ENCODE results near the gene NDOR1. TPM values are rescaled to one million over a fixed set of nuclear protein-coding genes. Genes with fewer than 3 reads are reported as not detected.
A peak's percentile ranks its signal among the peaks of the same experiment; 100 is the strongest.
"Not testable (repeated sequence)": the region's sequence is repeated elsewhere in the genome, so short reads cannot be mapped to it uniquely, and the experiment has no call there.

The NDOR1 gene
- total RNA-seq, 1 experiment from 2014 or later, result 27.7 TPM

DNA sequence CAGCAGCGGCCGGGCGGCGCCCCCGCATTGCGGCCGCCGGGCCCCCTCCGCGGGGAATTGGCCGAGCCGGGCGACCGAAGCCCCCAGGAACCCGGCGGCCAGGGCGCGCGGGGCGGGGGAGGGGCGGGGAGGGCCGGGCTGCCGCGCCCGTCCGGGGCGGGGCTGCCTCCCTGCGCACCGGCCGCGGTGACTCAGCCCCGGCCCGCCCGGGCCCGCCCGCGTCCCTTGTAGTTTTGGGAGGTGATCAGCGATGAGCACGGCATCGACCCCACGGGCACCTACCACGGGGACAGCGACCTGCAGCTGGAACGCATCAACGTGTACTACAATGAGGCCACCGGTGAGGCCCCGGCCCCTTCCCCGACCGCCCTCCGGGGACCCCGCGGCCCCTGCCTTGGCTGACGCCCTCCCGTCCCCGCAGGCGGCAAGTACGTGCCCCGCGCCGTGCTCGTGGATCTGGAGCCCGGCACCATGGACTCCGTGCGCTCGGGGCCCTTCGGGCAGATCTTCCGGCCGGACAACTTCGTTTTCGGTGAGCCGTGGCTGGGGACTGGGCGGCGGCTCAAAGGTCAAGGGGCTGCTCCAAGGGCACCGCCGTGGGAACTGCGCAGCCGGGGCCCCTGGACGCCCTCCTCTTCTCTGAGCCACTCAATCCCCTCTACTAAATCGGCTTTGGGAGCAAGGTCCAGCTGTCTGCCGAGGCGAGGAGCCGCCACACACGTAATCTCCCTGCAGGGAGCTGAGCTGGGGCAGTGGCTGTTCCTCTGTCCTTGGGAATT, 36.2 kb downstream of the NDOR1 start:
- Histone ChIP-seq H4K20me1 (ENCODE audit: insufficient read depth) (peaks cover 29% of the 10 kb centered on the region), H3K27ac (peak overlapping the region; percentile 73), H3K27me3 (ENCODE audit: insufficient read depth, low read depth) (no peaks in the 10 kb centered on the region), H3F3A (ENCODE audit: insufficient read depth, low read depth) (peaks cover 40% of the 10 kb centered on the region), H3K36me3 (ENCODE audit: low read depth) (peaks cover 21% of the 10 kb centered on the region; the same call in 1 of the 2 replicates), H3K9me3 (ENCODE audit: insufficient read depth, low read depth) (no peaks in the 10 kb centered on the region), H3K9me2 (ENCODE audit: insufficient read depth) (no peaks in the 10 kb centered on the region), H3K4me1 (replicated peaks; ENCODE audit: insufficient read depth) (peaks cover 38% of the 10 kb centered on the region), H3K79me2 (ENCODE audit: low read depth) (peaks cover 56% of the 10 kb centered on the region), H2AFZ (no peak overlapping the region), H3K4me3 (peak overlapping the region; percentile 97), H3K4me2 (peak overlapping the region; percentile 99)
- no TSS peak for BruUV-seq (replicated peaks)
- DNase-seq, result peak; percentile 46 to 67
- ChIA-PET CTCF (interaction anchor here (0.6 to 0.7 kb wide), 2 partner anchors 43 to 112 kb away, joined by 3 to 4 read pairs; no protein-coding TSS in a partner anchor), POLR2A (ENCODE audit: unreplicated experiment) (interaction anchor here (0.5 to 1.8 kb wide), 5 partner anchors 13 to 169 kb away, joined by 4 to 19 read pairs (median 7); partner anchors contain the start of gene NELFB)
- no peak for TF ChIP-seq EZH2 (IDR thresholded peaks at IDR 0.05; ENCODE audit: low read depth)
- TF ChIP-seq, protein P1, sequence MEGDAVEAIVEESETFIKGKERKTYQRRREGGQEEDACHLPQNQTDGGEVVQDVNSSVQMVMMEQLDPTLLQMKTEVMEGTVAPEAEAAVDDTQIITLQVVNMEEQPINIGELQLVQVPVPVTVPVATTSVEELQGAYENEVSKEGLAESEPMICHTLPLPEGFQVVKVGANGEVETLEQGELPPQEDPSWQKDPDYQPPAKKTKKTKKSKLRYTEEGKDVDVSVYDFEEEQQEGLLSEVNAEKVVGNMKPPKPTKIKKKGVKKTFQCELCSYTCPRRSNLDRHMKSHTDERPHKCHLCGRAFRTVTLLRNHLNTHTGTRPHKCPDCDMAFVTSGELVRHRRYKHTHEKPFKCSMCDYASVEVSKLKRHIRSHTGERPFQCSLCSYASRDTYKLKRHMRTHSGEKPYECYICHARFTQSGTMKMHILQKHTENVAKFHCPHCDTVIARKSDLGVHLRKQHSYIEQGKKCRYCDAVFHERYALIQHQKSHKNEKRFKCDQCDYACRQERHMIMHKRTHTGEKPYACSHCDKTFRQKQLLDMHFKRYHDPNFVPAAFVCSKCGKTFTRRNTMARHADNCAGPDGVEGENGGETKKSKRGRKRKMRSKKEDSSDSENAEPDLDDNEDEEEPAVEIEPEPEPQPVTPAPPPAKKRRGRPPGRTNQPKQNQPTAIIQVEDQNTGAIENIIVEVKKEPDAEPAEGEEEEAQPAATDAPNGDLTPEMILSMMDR (conservative IDR thresholded peaks at IDR 0.05), result no peak
- intact Hi-C loops (cut with micrococcal nuclease; ENCODE audit: unreplicated experiment), result loop anchor here (2.0 to 5.0 kb wide), 3 partner anchors 35 to 449 kb away; partner anchors contain the start of genes TMEM141 and TOR4A

DNA sequence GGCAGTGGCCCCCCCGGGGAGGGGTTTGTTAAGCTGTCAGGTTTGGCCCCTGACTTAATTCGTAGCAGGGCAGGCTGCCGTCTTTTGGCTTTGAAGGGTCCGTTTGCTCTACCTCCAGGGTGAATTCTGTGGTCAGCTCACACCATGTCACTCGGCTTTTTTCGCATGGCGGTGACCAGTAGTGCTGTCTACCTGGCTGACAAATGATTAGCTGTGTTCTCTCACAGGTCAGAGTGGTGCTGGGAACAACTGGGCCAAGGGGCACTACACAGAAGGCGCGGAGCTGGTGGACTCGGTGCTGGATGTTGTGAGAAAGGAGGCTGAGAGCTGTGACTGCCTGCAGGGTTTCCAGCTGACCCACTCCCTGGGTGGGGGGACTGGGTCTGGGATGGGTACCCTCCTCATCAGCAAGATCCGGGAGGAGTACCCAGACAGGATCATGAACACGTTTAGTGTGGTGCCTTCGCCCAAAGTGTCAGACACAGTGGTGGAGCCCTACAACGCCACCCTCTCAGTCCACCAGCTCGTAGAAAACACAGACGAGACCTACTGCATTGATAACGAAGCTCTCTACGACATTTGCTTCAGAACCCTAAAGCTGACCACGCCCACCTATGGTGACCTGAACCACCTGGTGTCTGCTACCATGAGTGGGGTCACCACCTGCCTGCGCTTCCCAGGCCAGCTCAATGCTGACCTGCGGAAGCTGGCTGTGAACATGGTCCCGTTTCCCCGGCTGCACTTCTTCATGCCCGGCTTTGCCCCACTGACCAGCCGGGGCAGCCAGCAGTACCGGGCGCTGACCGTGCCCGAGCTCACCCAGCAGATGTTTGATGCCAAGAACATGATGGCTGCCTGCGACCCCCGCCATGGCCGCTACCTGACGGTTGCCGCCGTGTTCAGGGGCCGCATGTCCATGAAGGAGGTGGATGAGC, 37.0 kb downstream of the NDOR1 start:
- CTCF ChIA-PET, result interaction anchor here (0.6 kb wide), 1 partner anchor 113 kb away, joined by 4 read pairs; no protein-coding TSS in a partner anchor
- H3K4me1 ChIP-seq (replicated peaks; ENCODE audit: insufficient read depth), result peaks cover 34% of the 10 kb centered on the region
- H3K27ac ChIP-seq, result peak overlapping the region; percentile 46
- no peak overlapping the region for H2AFZ ChIP-seq
- H3K4me3 ChIP-seq, result peak overlapping the region; percentile 97
- no peaks in the 10 kb centered on the region for H3K27me3 ChIP-seq (ENCODE audit: insufficient read depth, low read depth)
- H3K36me3 ChIP-seq (ENCODE audit: low read depth), result peaks cover 21% of the 10 kb centered on the region; the same call in 1 of the 2 replicates
- peak overlapping the region; percentile 99 for H3K4me2 ChIP-seq
- intact Hi-C loops (cut with micrococcal nuclease; ENCODE audit: unreplicated experiment), result loop anchor here (1.0 to 5.0 kb wide), 3 partner anchors 20 to 450 kb away; partner anchors contain the start of genes RNF208 and TMEM141
- H3K9me2 ChIP-seq (ENCODE audit: insufficient read depth), result no peaks in the 10 kb centered on the region
- peaks cover 48% of the 10 kb centered on the region for H3K79me2 ChIP-seq (ENCODE audit: low read depth)
- no peak for TF ChIP-seq EZH2 (IDR thresholded peaks at IDR 0.05; ENCODE audit: low read depth)
- TF ChIP-seq, protein P1 (conservative IDR thresholded peaks at IDR 0.05), result no peak
- peaks cover 40% of the 10 kb centered on the region for H3F3A ChIP-seq (ENCODE audit: insufficient read depth, low read depth)
- H3K9me3 ChIP-seq (ENCODE audit: insufficient read depth, low read depth), result no peaks in the 10 kb centered on the region
- peaks cover 29% of the 10 kb centered on the region for H4K20me1 ChIP-seq (ENCODE audit: insufficient read depth)
- BruUV-seq (replicated peaks), result TSS peak; percentile 56
- POLR2A ChIA-PET (ENCODE audit: unreplicated experiment), result interaction anchor here (0.6 to 1.0 kb wide), 2 partner anchors 12 to 34 kb away, joined by 4 to 7 read pairs; partner anchors contain the start of gene TOR4A
- DNase-seq, result no peak

DNA sequence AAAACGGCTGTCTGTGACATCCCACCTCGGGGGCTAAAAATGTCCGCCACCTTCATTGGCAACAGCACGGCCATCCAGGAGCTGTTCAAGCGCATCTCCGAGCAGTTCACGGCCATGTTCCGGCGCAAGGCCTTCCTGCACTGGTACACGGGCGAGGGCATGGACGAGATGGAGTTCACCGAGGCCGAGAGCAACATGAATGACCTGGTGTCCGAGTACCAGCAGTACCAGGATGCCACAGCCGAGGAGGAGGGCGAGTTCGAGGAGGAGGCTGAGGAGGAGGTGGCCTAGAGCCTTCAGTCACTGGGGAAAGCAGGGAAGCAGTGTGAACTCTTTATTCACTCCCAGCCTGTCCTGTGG, 37.7 kb downstream of the NDOR1 start:
- peak overlapping the region; percentile 99; the same call in 1 of the 2 replicates for H3K4me2 ChIP-seq
- BruUV-seq (replicated peaks); H3K4me3 ChIP-seq; DNase-seq; H3K27ac ChIP-seq; CTCF ChIA-PET; H3K9me3 ChIP-seq (ENCODE audit: insufficient read depth, low read depth); H3K27me3 ChIP-seq (ENCODE audit: insufficient read depth, low read depth); H3K9me2 ChIP-seq (ENCODE audit: insufficient read depth); H2AFZ ChIP-seq: not testable (repeated sequence)
- peaks cover 40% of the 10 kb centered on the region for H3F3A ChIP-seq (ENCODE audit: insufficient read depth, low read depth)
- H3K79me2 ChIP-seq (ENCODE audit: low read depth), result peaks cover 44% of the 10 kb centered on the region
- POLR2A ChIA-PET (ENCODE audit: unreplicated experiment), result interaction anchor here (0.6 kb wide), 1 partner anchor 10 kb away, joined by 3 read pairs; no protein-coding TSS in a partner anchor
- peaks cover 21% of the 10 kb centered on the region; the same call in 1 of the 2 replicates for H3K36me3 ChIP-seq (ENCODE audit: low read depth)
- H4K20me1 ChIP-seq (ENCODE audit: insufficient read depth), result peaks cover 29% of the 10 kb centered on the region
- peaks cover 31% of the 10 kb centered on the region for H3K4me1 ChIP-seq (replicated peaks; ENCODE audit: insufficient read depth)
- intact Hi-C loops (cut with micrococcal nuclease; ENCODE audit: unreplicated experiment), result loop anchor here (1.0 to 5.0 kb wide), 3 partner anchors 21 to 451 kb away; partner anchors contain the start of genes RNF208 and TMEM141
